ENCODE results near the gene LRFN2.

DNA sequence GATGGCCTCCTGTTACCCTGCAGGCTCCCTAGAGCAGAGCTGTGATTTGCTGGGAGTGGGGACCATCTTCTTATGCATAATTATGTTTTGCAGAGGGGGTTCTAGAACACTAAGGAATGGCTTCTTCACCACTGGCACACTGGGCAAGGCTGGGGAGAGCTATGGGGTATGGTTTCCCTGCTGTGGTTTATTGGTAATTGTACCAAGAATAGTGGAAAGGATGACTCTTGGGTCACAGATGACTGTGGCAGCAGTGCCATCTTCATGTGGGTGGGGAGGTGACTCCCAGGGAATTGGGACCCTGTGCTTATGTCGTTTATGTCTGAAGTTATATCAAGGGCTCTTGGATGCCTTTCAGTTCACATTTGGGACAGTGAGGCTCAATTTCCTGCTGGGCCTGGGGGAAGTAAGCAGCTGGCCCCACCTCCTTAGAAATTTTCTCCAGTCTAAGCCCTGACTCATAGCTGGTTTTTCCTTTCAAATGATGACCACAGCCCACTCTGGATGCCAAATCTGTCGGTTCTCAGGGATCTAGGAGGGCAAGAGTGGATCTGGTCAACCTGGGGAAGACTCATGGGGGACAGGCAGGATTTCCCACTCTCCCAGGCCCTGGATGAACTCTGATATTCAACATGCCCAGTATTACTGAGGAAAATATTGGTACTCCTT is 230.8 kb downstream of the LRFN2 start:
- TF ChIP-seq, protein P1, sequence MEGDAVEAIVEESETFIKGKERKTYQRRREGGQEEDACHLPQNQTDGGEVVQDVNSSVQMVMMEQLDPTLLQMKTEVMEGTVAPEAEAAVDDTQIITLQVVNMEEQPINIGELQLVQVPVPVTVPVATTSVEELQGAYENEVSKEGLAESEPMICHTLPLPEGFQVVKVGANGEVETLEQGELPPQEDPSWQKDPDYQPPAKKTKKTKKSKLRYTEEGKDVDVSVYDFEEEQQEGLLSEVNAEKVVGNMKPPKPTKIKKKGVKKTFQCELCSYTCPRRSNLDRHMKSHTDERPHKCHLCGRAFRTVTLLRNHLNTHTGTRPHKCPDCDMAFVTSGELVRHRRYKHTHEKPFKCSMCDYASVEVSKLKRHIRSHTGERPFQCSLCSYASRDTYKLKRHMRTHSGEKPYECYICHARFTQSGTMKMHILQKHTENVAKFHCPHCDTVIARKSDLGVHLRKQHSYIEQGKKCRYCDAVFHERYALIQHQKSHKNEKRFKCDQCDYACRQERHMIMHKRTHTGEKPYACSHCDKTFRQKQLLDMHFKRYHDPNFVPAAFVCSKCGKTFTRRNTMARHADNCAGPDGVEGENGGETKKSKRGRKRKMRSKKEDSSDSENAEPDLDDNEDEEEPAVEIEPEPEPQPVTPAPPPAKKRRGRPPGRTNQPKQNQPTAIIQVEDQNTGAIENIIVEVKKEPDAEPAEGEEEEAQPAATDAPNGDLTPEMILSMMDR (optimal IDR thresholded peaks at IDR 0.05 in 1 of 3, IDR thresholded peaks at IDR 0.05 in 1 of 3, conservative IDR thresholded peaks at IDR 0.05 in 1 of 3; ENCODE audit: extremely low read depth in 1 of 3, insufficient read depth in 2 of 3, low read length in 3 of 3), result no peak
- no peak for TF ChIP-seq EZH2 (IDR thresholded peaks at IDR 0.05; ENCODE audit: low read length)
